SK-N-SH (cell line): ENCODE measurements around the gene KLHL13. TPM values are rescaled to one million over a fixed set of nuclear protein-coding genes. Genes with fewer than 3 reads are reported as not detected.

ENCODE experiments used
- CTCF ChIA-PET: fragments of 300-600, 350-600 bp; formaldehyde crosslinking; extraction: SDS; loops from one replicate; lab custom pipeline; 2021; lab: Yijun Ruan, JAX
- POLR2A ChIA-PET: fragments of 350-600 bp; sonication (Branson Sonifier 250); formaldehyde crosslinking; extraction: SDS; loops from one replicate; lab custom pipeline; 2020; ENCODE audit warnings: antibody characterized with exemption, inconsistent platforms; lab: Yijun Ruan, JAX
- DNase-seq: peaks from one replicate; pipeline ENCODE4 v3.0.0; 2012
- H2AFZ ChIP-seq: fragments of 200-600 bp; sonication (generic); 2 replicates; pipeline ENCODE4 v1.8.1; 2016; ENCODE audit warnings: antibody characterized with exemption, mild to moderate bottlenecking, low read depth
- H3F3A ChIP-seq: fragments of 200-600 bp; sonication (generic); replicated peaks from 2 replicates; pipeline ENCODE3; 2016; ENCODE audit warnings: antibody characterized with exemption, mild to moderate bottlenecking; ENCODE audit not compliant: insufficient read depth
- H3K27ac ChIP-seq, 2 experiments: fragments of 200-500 bp in 1 of 2; fragments of 200-600 bp in 1 of 2; sonication (Bioruptor generic) in 1 of 2; sonication (generic), shearing (Covaris generic) in 1 of 2; 2 replicates each; pipeline versions ENCODE4 v1.5.1 to v1.6.1; 2014 to 2016; ENCODE audit warnings: low read depth in 2 of 2, inconsistent platforms in 1 of 2, low read length in 1 of 2, mild to moderate bottlenecking in 1 of 2, mixed read lengths in 1 of 2
- H3K27me3 ChIP-seq: fragments of 200-600 bp; sonication (generic), shearing (Covaris generic); 2 replicates; pipeline ENCODE4 v1.6.1; 2016; ENCODE audit warnings: mixed run types; ENCODE audit not compliant: insufficient read depth
- H3K36me3 ChIP-seq, 2 experiments: fragments of 200-500 bp in 1 of 2; fragments of 200-600 bp in 1 of 2; sonication (Bioruptor generic) in 1 of 2; sonication (generic) in 1 of 2; replicated peaks in 1 of 2; 2 replicates each; pipeline versions ENCODE3 to v1.5.1; 2014 to 2016; ENCODE audit warnings: low read length in 1 of 2, mild to moderate bottlenecking in 1 of 2; ENCODE audit not compliant: insufficient read depth in 2 of 2, control insufficient read depth in 1 of 2
- H3K4me1 ChIP-seq, 2 experiments: fragments of 200-500 bp in 1 of 2; fragments of 200-600 bp in 1 of 2; sonication (Bioruptor generic) in 1 of 2; sonication (generic), shearing (Covaris generic) in 1 of 2; 2 replicates each; pipeline versions ENCODE4 v1.5.1 to v1.6.1; 2014 to 2016; ENCODE audit warnings: low read depth in 1 of 2, low read length in 1 of 2, mixed run types in 1 of 2; ENCODE audit not compliant: insufficient read depth in 2 of 2, control insufficient read depth in 1 of 2
- H3K4me2 ChIP-seq: fragments of 200-600 bp; sonication (generic), shearing (Covaris generic); 2 replicates; pipeline ENCODE4 v1.6.1; 2017; ENCODE audit warnings: mixed run types
- H3K4me3 ChIP-seq, 2 experiments: fragments of 200-500 bp in 1 of 2; fragments of 200-600 bp in 1 of 2; sonication (Bioruptor generic) in 1 of 2; sonication (generic), shearing (Covaris generic) in 1 of 2; 2 replicates each; pipeline versions ENCODE4 v1.5.1 to v1.8.1; 2014 to 2016; ENCODE audit warnings: low read depth in 2 of 2, inconsistent platforms in 1 of 2, low read length in 1 of 2, mild to moderate bottlenecking in 1 of 2, mixed read lengths in 1 of 2, moderate library complexity in 1 of 2
- H3K79me2 ChIP-seq: fragments of 200-600 bp; sonication (generic); 2 replicates; pipeline ENCODE4 v1.8.1; 2017; ENCODE audit warnings: mild to moderate bottlenecking; ENCODE audit not compliant: insufficient read depth
- H3K9ac ChIP-seq: fragments of 200-600 bp; sonication (generic); 2 replicates; pipeline ENCODE4 v1.6.1; 2017; ENCODE audit warnings: mixed run types
- H3K9me2 ChIP-seq: fragments of 200-600 bp; sonication (generic); 2 replicates; pipeline ENCODE4 v1.6.1; 2017; ENCODE audit warnings: mixed run types
- H3K9me3 ChIP-seq: fragments of 200-600 bp; sonication (generic); 2 replicates; pipeline ENCODE4 v1.6.1; 2017; ENCODE audit warnings: mixed run types, mild to moderate bottlenecking, moderate library complexity
- H4K20me1 ChIP-seq: fragments of 200-600 bp; sonication (generic); 2 replicates; pipeline ENCODE4 v1.6.1; 2017; ENCODE audit warnings: mild to moderate bottlenecking, mixed run types; ENCODE audit not compliant: insufficient read depth
- CHD2 ChIP-seq: fragments of 150-350 bp; IDR thresholded peaks from 2 replicates; pipeline ENCODE4 v1.6.1; 2018; ENCODE audit warnings: low read length; ENCODE audit not compliant: partially characterized antibody
- ELF1 ChIP-seq: IDR thresholded peaks from 2 replicates; pipeline ENCODE4 v1.4.0; 2012
- FOSL2 ChIP-seq: IDR thresholded peaks from 2 replicates; pipeline ENCODE4 v1.4.0; 2012; ENCODE audit warnings: low read depth, mild to moderate bottlenecking, moderate library complexity, borderline replicate concordance
- FOXJ3 ChIP-seq: sonication (generic); formaldehyde crosslinking; IDR thresholded peaks from 2 replicates; pipeline ENCODE4 v1.5.1; 2020; ENCODE audit warnings: mild to moderate bottlenecking, missing genetic modification reagents
- FOXM1 ChIP-seq: IDR thresholded peaks from 2 replicates; pipeline ENCODE4 v1.4.0; 2012; ENCODE audit warnings: low read depth, mild to moderate bottlenecking
- GABPA ChIP-seq: IDR thresholded peaks from 2 replicates; pipeline ENCODE4 v1.4.0; 2012; ENCODE audit warnings: low read depth, mild to moderate bottlenecking
- GATA2 ChIP-seq: sonication (generic); formaldehyde crosslinking; IDR thresholded peaks from 2 replicates; pipeline ENCODE4 v1.5.0; 2020; ENCODE audit warnings: mild to moderate bottlenecking, missing genetic modification reagents
- JUND ChIP-seq: IDR thresholded peaks from 2 replicates; pipeline ENCODE4 v1.4.0; 2012
- NRF1 ChIP-seq: IDR thresholded peaks from 2 replicates; pipeline ENCODE4 v1.6.1; 2012; ENCODE audit warnings: low read depth, mild to moderate bottlenecking, low read length
- POLR2AphosphoS5 ChIP-seq: IDR thresholded peaks from 2 replicates; pipeline ENCODE4 v1.6.1; 2012; ENCODE audit warnings: low read depth, low read length
- REST ChIP-seq: IDR thresholded peaks from 2 replicates; pipeline ENCODE4 v1.6.1; 2012; ENCODE audit warnings: mild to moderate bottlenecking, low read depth, low read length, moderate library complexity
- RFX5 ChIP-seq: IDR thresholded peaks from 2 replicates; pipeline ENCODE4 v1.6.1; 2012; ENCODE audit warnings: mild to moderate bottlenecking, improper control_type of control experiment, low read length
- SIN3A ChIP-seq: IDR thresholded peaks from 2 replicates; pipeline ENCODE4 v1.6.1; 2012; ENCODE audit warnings: low read depth, mild to moderate bottlenecking, low read length, moderate library complexity, borderline replicate concordance
- WGBS: methylation state at CpG from one replicate; pipeline ENCODE4 v1.1.6; 2017; ENCODE audit warnings: low lambda C conversion rate; 5-methylcytosine and 5-hydroxymethylcytosine counted together
- polyA plus RNA-seq, 3 experiments: library from polyadenylated mRNA; depleted of rRNA; stranded (reverse); fragments of >200 nt; gene quantifications; 2 replicates each; pipeline ENCODE4 v1.2.3, GENCODE V29; 2012
- TF ChIP-seq, protein P1 (sequence below): IDR thresholded peaks from 2 replicates; pipeline ENCODE4 v1.4.0; 2012; ENCODE audit warnings: low read depth
- TF ChIP-seq, protein P2 (sequence below): fragments of 150-350 bp; IDR thresholded peaks from 2 replicates; pipeline ENCODE4 v1.6.1; 2017; ENCODE audit warnings: antibody characterized with exemption, low read length, low read depth, borderline replicate concordance
- TF ChIP-seq, protein P3 (sequence below): IDR thresholded peaks from 2 replicates; pipeline ENCODE4 v1.4.0; 2012; ENCODE audit warnings: low read depth, borderline replicate concordance

KLHL13 gene
- polyA plus RNA-seq, 1 of the 3 experiments (the other 2 are of a cell fraction) = 19.5 TPM

DNA sequence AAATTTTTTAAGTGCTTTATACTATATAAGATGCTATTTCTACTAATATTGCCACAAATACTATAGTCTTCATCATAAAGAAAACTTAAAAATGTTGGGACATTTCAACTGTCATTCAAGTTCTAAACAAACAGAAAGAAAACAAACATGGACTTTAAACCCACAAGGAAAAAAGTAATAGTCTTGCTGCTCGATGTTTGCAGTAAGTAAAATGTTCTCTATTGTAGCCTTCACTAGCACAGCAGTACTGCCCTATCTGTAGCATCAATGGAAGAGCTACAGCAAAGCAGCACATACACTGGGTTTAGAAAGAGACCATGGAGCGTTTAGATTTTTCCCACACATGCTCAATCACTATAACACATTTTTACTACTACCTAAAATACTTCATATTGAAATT lies 146.8 kb downstream of the KLHL13 start:
- Histone ChIP-seq H3K4me1 (peaks cover 0 to 4% of the 10 kb centered on the region in 2 experiments; a peak in 2 of 4 replicates), H3K79me2 (peaks cover 9% of the 10 kb centered on the region; the same call in 1 of the 2 replicates), H2AFZ (no peak overlapping the region), H3K9me3 (no peaks in the 10 kb centered on the region), H3F3A (no peaks in the 10 kb centered on the region), H3K27ac (no peak overlapping the region; a peak in 1 of 4 replicates), H3K4me3 (no peak overlapping the region), H3K36me3 (peaks cover 0 to 3% of the 10 kb centered on the region in 2 experiments), H3K4me2 (no peak overlapping the region), H3K9ac (no peak overlapping the region), H3K27me3 (no peaks in the 10 kb centered on the region), H4K20me1 (no peaks in the 10 kb centered on the region), H3K9me2 (no peaks in the 10 kb centered on the region)
- no peak for DNase-seq
- 42% methylated on average over 2 of the region's 2 CpGs for WGBS
- TF ChIP-seq CHD2 (no peak), REST (no peak), GATA2 (no peak), JUND (no peak), NRF1 (no peak), POLR2AphosphoS5 (no peak), FOXJ3 (CRISPR knock-in tag) (no peak), SIN3A (no peak), FOXM1 (no peak), FOSL2 (no peak), RFX5 (no peak), ELF1 (no peak), GABPA (no peak)
- TF ChIP-seq, protein P1, sequence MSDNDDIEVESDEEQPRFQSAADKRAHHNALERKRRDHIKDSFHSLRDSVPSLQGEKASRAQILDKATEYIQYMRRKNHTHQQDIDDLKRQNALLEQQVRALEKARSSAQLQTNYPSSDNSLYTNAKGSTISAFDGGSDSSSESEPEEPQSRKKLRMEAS = no peak
- TF ChIP-seq, protein P2, sequence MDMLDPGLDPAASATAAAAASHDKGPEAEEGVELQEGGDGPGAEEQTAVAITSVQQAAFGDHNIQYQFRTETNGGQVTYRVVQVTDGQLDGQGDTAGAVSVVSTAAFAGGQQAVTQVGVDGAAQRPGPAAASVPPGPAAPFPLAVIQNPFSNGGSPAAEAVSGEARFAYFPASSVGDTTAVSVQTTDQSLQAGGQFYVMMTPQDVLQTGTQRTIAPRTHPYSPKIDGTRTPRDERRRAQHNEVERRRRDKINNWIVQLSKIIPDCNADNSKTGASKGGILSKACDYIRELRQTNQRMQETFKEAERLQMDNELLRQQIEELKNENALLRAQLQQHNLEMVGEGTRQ = no peak
- TF ChIP-seq, protein P3, sequence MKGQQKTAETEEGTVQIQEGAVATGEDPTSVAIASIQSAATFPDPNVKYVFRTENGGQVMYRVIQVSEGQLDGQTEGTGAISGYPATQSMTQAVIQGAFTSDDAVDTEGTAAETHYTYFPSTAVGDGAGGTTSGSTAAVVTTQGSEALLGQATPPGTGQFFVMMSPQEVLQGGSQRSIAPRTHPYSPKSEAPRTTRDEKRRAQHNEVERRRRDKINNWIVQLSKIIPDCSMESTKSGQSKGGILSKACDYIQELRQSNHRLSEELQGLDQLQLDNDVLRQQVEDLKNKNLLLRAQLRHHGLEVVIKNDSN = no peak
- ChIA-PET CTCF (interaction anchor here (3.5 kb wide), 1 partner anchor 14 kb away, joined by 12 read pairs; no protein-coding TSS in a partner anchor), POLR2A (no interaction called here)
